Adrenal gland (tissue), 12 donors: ENCODE results near the gene KNSTRN. TPM values are rescaled to one million over a fixed set of nuclear protein-coding genes. Genes with fewer than 3 reads are reported as not detected.
A peak's percentile ranks its signal among the peaks of the same experiment; 100 is the strongest.

Experiments used
- DNase-seq, 7 donors: peaks; one replicate each; pipeline ENCODE4 v3.0.0-alpha.2; 2019 to 2020
- H3K27ac ChIP-seq, 5 donors: fragments of 200-600 bp; sonication (generic) in 4 of 5; 1 replicate in 3 of 5; 2 replicates in 2 of 5; pipeline versions ENCODE4 v1.5.1 to v1.8.0; 2016 to 2020; ENCODE audit warnings: mild to moderate bottlenecking in 1 of 5
- H3K27me3 ChIP-seq: fragments of 200-600 bp; 2 replicates; pipeline ENCODE4 v1.8.0; 2021
- H3K36me3 ChIP-seq, 2 donors: fragments of 200-600 bp; replicated peaks in 1 of 2; 1 replicate in 1 of 2; 2 replicates in 1 of 2; pipeline versions ENCODE4 v1.5.1 to v1.8.0; 2018 to 2022
- H3K4me1 ChIP-seq, 2 donors: fragments of 200-600 bp; replicated peaks in 1 of 2; 1 replicate in 1 of 2; 2 replicates in 1 of 2; pipeline versions ENCODE4 v1.5.1 to v1.8.0; 2018 to 2021
- H3K4me3 ChIP-seq, 4 donors: fragments of 200-600 bp; sonication (generic) in 3 of 4; one replicate each; pipeline ENCODE4 v1.5.1; 2016 to 2018
- H3K9me3 ChIP-seq, 3 donors: fragments of 200-600 bp; sonication (generic) in 1 of 3; replicated peaks in 1 of 3; 1 replicate in 2 of 3; 2 replicates in 1 of 3; pipeline versions ENCODE4 v1.5.1 to v1.8.0; 2016 to 2021
- POLR2A ChIP-seq, 2 donors: fragments of 450-650 bp; IDR thresholded peaks; one replicate each; pipeline ENCODE4 v1.6.1; 2017; ENCODE audit warnings: antibody characterized with exemption in 2 of 2, mild to moderate bottlenecking in 2 of 2, moderate library complexity in 1 of 2
- WGBS, 4 donors: extraction: QIAGEN DNeasy Blood & Tissue Kit in 2 of 4; methylation state at CpG; one replicate each; pipeline versions ENCODE4 v1.1.5 to v1.1.7; 2013 to 2017; 5-methylcytosine and 5-hydroxymethylcytosine counted together
- intact Hi-C, 2 donors: fragments of 100-400 bp; cut with DNase I; formaldehyde crosslinking; loops; one replicate each; pipeline versions ENCODE4 v1.14.1 to v1.15.0; 2022 to 2023
- polyA plus RNA-seq, 3 donors: library from polyadenylated mRNA; stranded (reverse); fragments of 200-250 nt in 2 of 3; fragments of 350-450 nt in 1 of 3; fragmentation: Illumina TruSeq in 1 of 3; extraction: RNeasy Lipid Tissue Mini Kit (QIAGEN cat#74804) in 1 of 3; gene quantifications; one replicate each; pipeline ENCODE4 v1.2.3, GENCODE V29; 2013 to 2014
- total RNA-seq, 9 donors: library from RNA; depleted of rRNA in 4 of 9; stranded (reverse); fragments of >200 nt in 4 of 9; fragments of 120-200 nt in 1 of 9; fragmentation: NEBNext Ultra II Directional in 1 of 9; extraction: Animal tissue kit (Norgen Biotek cat#: 25700) in 1 of 9; gene quantifications; one replicate each; pipeline versions ENCODE4 v1.1.0 to v1.2.4, GENCODE V29; 2013 to 2023
- TF ChIP-seq, protein P1 (sequence below), 6 experiments: fragments of 450-650 bp in 4 of 6; fragments of 200-600 bp in 2 of 6; sonication (generic) in 1 of 6; IDR thresholded peaks; 1 replicate in 5 of 6; 2 replicates in 1 of 6; pipeline versions ENCODE4 v1.5.1 to v1.8.0; 2016 to 2021; ENCODE audit warnings: antibody characterized with exemption in 6 of 6, mild to moderate bottlenecking in 2 of 6, moderate library complexity in 1 of 6
- donor health status: healthy with polysubstance abuse.
- donor health status: Bipolar disorder and iron deficiency.
- donor health status: DM: yes; HTN: yes; CAD: no.
- donor health status: DM: no; HTN: no; CAD: no.
- donor health status: DM: no; HTN: no; CAD: no.
- donor health status: DM: yes; HTN: yes; CAD: no.

The KNSTRN gene
- total and polyA plus RNA-seq, 12 donors: 4.0 to 39.8 (median 10.4) TPM

DNA sequence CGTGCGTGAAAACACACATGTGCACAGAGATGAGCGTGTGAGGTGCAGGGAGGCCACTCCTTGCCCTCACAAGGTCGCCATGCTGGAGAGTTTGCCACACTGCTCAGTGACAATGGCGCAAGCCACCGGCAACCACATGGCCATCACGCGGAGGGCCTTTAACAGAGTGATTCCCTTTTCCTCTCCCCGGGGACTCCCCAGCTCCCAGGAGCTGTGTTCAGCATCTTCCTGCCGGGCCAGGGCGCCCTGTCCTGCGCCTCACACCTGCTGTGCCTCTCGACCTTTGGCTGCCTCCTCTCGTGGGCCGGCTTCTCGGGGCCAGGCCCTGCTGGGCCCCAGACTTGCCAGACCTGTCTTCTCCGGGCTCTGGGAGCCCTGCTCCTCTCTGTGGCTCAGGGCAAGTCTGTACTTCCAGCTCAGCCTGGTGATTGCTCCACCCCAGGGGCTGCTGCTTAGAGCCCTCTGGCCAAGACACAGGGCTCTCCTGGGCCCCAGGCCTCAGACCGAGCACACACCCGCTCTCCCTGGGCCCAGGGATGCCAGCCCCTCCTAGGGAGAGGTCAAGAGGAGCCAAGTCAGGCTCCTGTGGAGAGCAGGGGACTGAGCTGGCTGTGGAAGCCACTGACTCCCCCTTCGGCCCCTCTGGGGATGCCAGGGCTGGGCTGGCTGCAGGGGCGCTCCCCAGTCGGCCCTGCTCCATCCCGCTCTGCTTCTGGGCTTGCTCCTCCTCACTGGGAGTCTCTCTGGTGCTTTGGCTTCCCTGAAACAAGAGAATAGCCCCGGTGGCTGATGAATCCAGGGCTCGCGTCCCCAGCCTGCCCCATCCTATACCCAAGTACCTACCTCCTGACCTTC, 47.4 kb upstream of the KNSTRN start:
- H3K36me3 ChIP-seq: no peaks in the 10 kb centered on the region
- TF ChIP-seq POLR2A (IDR thresholded peaks at IDR 0.05): no peak
- TF ChIP-seq, protein P1, sequence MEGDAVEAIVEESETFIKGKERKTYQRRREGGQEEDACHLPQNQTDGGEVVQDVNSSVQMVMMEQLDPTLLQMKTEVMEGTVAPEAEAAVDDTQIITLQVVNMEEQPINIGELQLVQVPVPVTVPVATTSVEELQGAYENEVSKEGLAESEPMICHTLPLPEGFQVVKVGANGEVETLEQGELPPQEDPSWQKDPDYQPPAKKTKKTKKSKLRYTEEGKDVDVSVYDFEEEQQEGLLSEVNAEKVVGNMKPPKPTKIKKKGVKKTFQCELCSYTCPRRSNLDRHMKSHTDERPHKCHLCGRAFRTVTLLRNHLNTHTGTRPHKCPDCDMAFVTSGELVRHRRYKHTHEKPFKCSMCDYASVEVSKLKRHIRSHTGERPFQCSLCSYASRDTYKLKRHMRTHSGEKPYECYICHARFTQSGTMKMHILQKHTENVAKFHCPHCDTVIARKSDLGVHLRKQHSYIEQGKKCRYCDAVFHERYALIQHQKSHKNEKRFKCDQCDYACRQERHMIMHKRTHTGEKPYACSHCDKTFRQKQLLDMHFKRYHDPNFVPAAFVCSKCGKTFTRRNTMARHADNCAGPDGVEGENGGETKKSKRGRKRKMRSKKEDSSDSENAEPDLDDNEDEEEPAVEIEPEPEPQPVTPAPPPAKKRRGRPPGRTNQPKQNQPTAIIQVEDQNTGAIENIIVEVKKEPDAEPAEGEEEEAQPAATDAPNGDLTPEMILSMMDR (IDR thresholded peaks at IDR 0.05): no peak
- H3K27ac ChIP-seq: peak overlapping the region in 3 of 5 donors; percentile 50 to 91 (median 85)
- intact Hi-C loops: no loop called here
- 84 to 91% (median 91%) methylated on average over 16 to 26 of the region's 26 CpGs for WGBS, 4 donors
- H3K27me3 ChIP-seq: no peaks in the 10 kb centered on the region
- H3K4me1 ChIP-seq: peaks cover 21 to 47% of the 10 kb centered on the region in 2 donors
- DNase-seq: peak in 2 of 7 donors; percentile 21 to 62
- H3K9me3 ChIP-seq: no peaks in the 10 kb centered on the region
- H3K4me3 ChIP-seq: no peak overlapping the region

DNA sequence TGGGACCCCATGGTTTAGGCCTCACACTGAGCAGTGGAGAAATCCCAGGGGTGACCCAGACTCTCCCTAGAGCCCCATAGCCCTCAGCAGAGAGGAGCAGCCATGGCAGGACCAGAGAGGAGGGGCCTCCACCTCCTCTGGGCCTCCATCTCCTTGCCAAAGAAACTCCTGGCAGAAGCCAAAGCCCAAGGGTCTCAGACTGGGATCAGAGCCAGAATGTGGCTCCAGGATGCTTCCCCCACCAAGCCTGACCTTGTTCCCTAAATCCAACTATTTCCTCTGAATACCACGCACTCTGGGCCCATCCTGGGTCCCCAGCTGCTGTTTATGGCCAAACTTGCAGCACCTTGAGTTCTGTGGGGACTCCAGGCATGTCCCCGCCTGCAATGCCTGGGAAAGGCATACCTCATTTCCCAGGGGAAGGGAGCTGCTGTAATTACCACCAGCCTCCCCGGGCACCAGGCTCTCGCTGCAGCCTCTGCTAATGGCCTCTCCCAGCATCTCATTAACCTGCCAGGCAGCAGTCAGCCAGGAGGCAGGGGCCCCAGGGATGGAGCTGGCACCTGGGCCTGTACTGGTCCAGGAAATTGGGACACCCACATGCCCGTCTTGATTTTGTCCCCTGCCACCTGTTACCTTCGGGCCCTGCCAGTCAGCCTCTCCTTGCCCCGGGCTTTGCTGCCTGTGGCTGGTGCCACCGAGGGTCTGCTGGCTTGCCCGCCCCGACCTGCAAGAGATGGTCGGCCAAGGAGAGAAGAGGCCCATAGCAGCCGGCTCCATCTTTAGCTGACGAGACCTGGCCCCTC, 46.4 kb upstream of the KNSTRN start:
- H3K4me3 ChIP-seq: no peak overlapping the region
- no peaks in the 10 kb centered on the region for H3K36me3 ChIP-seq
- H3K9me3 ChIP-seq: no peaks in the 10 kb centered on the region
- peak overlapping the region in 1 of 5 donors; percentile 91 for H3K27ac ChIP-seq
- TF ChIP-seq POLR2A (IDR thresholded peaks at IDR 0.05): no peak
- TF ChIP-seq, protein P1 (IDR thresholded peaks at IDR 0.05): no peak
- WGBS, 4 donors: 82 to 90% (median 85%) methylated on average over 2 to 13 of the region's 13 CpGs
- no peaks in the 10 kb centered on the region for H3K27me3 ChIP-seq
- intact Hi-C loops: no loop called here
- DNase-seq: no peak
- peaks cover 30 to 47% of the 10 kb centered on the region in 2 donors for H3K4me1 ChIP-seq

DNA sequence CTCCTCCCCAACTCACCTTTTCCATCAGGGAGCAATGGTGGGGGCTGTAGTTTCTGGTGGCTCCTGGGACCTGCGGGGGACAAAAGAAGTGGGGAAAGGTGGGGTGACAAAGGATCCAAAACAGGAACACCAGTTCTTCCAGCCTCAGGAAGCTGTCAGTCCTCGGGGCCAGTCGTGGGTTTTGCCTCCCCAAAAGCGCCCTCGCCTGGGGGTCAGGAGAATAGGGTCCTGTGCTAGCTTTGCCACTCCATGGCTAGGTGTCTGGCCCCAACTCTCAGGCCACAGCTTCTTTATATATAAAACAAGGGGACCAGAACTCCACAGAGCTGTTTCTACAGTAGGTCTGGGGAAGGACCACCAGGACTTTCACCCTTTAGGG, 45.8 kb upstream of the KNSTRN start:
- WGBS, 4 donors: 52 to 80% (median 74%) methylated on average over 2 to 5 of the region's 5 CpGs; no CpG with 5 or more reads in 1 of the 4 donors
- intact Hi-C loops: no loop called here

More for the DNA sequence above, 45.8 kb upstream of the KNSTRN start:
- Histone ChIP-seq H3K27ac (no peak overlapping the region), H3K9me3 (no peaks in the 10 kb centered on the region), H3K4me1 (peaks cover 31 to 48% of the 10 kb centered on the region in 2 donors), H3K27me3 (no peaks in the 10 kb centered on the region), H3K4me3 (no peak overlapping the region), H3K36me3 (no peaks in the 10 kb centered on the region)
- TF ChIP-seq, protein P1 (IDR thresholded peaks at IDR 0.05): no peak
- TF ChIP-seq POLR2A (IDR thresholded peaks at IDR 0.05): no peak
- no peak for DNase-seq
